ENCODE measurements around the gene NMBR.

GRCh38 chr6:142087950-142088857 is 58.7 kb downstream of the NMBR start:
- no peak for TF ChIP-seq EZH2 (IDR thresholded peaks at IDR 0.05; ENCODE audit: insufficient read depth, poor library complexity, severe bottlenecking)
- no peak for TF ChIP-seq EZH2phosphoT487 (IDR thresholded peaks at IDR 0.05; ENCODE audit: insufficient read depth, low read depth)
